Progenitor cell of endocrine pancreas (in vitro differentiated cells): ENCODE data around the gene TRABD2B. TPM values are rescaled to one million over a fixed set of nuclear protein-coding genes. Genes with fewer than 3 reads are reported as not detected.
A peak's percentile ranks its signal among the peaks of the same experiment; 100 is the strongest.

Experiments
- DNase-seq: peaks from one replicate; pipeline ENCODE4 v3.0.0; 2021; ENCODE audit warnings: low spot score; ENCODE audit not compliant: unreplicated experiment
- H3K27ac Mint-ChIP-seq: 2 replicates; pipeline ENCODE4 v1.8.0; 2021; ENCODE audit warnings: mild to moderate bottlenecking, moderate library complexity, mixed read lengths
- H3K27me3 Mint-ChIP-seq: 2 replicates; pipeline ENCODE4 v1.8.0; 2021; ENCODE audit warnings: mixed read lengths
- H3K36me3 Mint-ChIP-seq: 2 replicates; pipeline ENCODE4 v1.8.0; 2022; ENCODE audit warnings: mixed read lengths; ENCODE audit not compliant: insufficient read depth
- H3K4me1 Mint-ChIP-seq: 2 replicates; pipeline ENCODE4 v1.8.0; 2021; ENCODE audit warnings: low read depth, mixed read lengths
- H3K4me3 Mint-ChIP-seq: 2 replicates; pipeline ENCODE4 v1.8.0; 2021; ENCODE audit warnings: low read depth, mild to moderate bottlenecking, moderate library complexity, mixed read lengths
- H3K9me3 Mint-ChIP-seq: 2 replicates; pipeline ENCODE4 v1.8.0; 2021; ENCODE audit warnings: low read depth, mixed read lengths
- total RNA-seq: library from RNA; stranded (reverse); gene quantifications from 2 replicates; pipeline ENCODE4 v1.2.1, GENCODE V29; 2021
- TF ChIP-seq, protein P1 (sequence below): fragments of 200-600 bp; sonication (generic); IDR thresholded peaks from one replicate; pipeline ENCODE4 v1.5.0; 2021; ENCODE audit warnings: antibody characterized with exemption, mild to moderate bottlenecking; ENCODE audit not compliant: unreplicated experiment

Gene TRABD2B
- total RNA-seq, 1 donor from 2014 or later, result 14.5 TPM

DNA sequence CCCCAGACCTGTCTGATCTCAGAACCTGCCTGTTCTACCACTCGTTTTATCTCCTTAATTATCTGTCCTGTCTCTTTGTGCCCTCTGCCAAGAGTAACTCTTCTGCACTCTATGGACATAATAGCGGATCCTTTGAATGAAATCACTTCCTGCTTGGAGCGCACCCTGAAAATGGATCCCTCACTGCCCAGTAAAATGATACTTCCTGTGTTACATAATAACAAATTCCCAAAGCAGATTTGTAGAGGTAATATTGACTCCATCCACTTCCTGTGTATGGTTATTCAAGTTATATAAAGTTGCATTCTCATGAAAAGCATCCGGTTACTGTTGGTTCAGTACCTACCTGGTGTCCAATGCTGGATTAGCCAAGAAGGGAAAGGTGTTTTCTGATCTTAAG, 246.0 kb downstream of the TRABD2B start:
- Mint-ChIP-seq H3K27me3 (peaks cover 16% of the 10 kb centered on the region), H3K27ac (no peak overlapping the region), H3K4me1 (peaks cover 12% of the 10 kb centered on the region), H3K36me3 (no peaks in the 10 kb centered on the region), H3K9me3 (no peaks in the 10 kb centered on the region), H3K4me3 (no peak overlapping the region)
- TF ChIP-seq, protein P1, sequence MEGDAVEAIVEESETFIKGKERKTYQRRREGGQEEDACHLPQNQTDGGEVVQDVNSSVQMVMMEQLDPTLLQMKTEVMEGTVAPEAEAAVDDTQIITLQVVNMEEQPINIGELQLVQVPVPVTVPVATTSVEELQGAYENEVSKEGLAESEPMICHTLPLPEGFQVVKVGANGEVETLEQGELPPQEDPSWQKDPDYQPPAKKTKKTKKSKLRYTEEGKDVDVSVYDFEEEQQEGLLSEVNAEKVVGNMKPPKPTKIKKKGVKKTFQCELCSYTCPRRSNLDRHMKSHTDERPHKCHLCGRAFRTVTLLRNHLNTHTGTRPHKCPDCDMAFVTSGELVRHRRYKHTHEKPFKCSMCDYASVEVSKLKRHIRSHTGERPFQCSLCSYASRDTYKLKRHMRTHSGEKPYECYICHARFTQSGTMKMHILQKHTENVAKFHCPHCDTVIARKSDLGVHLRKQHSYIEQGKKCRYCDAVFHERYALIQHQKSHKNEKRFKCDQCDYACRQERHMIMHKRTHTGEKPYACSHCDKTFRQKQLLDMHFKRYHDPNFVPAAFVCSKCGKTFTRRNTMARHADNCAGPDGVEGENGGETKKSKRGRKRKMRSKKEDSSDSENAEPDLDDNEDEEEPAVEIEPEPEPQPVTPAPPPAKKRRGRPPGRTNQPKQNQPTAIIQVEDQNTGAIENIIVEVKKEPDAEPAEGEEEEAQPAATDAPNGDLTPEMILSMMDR, result no peak
- DNase-seq, result no peak

DNA sequence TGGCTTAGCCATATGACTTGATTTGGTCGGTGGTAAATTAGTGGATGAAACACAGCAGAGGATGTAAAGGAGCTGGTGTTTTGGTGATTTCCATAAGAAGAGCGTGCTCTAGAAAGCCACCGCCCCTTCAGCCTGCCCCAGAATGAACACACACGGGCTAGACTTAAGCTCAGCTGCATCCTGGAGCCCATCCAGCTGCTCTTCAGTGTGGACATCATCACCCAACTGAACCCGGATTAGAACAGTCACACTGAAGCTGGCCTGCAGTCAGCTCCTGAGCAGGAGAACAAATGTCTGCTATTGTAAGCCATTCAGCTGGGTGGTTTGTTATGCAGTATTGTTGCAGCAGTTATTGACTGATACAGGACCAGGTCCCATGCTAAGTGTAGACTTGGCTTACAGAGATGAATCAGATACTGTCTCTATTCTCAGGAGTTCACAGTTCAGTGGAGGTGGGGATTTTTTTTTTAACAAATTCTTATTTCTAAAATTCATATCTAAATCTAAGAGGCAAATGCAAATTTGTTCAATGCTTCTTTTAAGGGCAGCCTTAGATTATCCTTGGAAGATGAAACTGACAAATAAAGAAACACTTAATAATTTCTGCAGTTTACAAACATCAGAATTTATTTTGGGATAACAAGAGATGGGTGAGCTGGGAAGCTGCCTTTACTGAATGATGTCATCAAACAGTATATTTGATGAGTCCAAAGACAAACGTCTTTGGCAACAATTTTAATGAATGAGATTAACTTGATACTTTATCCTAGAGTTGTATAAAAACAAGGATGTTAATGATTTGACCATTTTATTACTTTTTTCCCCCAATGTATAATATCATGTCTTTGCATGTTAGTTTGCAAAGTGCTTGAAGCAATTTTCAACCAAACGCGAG, 251.2 kb downstream of the TRABD2B start:
- DNase-seq, result no peak
- Mint-ChIP-seq H3K27ac (no peak overlapping the region), H3K9me3 (peaks cover 8% of the 10 kb centered on the region), H3K27me3 (peaks cover 19% of the 10 kb centered on the region), H3K4me3 (no peak overlapping the region), H3K4me1 (peaks cover 1% of the 10 kb centered on the region), H3K36me3 (peaks cover 2% of the 10 kb centered on the region)
- TF ChIP-seq, protein P1, result no peak

DNA sequence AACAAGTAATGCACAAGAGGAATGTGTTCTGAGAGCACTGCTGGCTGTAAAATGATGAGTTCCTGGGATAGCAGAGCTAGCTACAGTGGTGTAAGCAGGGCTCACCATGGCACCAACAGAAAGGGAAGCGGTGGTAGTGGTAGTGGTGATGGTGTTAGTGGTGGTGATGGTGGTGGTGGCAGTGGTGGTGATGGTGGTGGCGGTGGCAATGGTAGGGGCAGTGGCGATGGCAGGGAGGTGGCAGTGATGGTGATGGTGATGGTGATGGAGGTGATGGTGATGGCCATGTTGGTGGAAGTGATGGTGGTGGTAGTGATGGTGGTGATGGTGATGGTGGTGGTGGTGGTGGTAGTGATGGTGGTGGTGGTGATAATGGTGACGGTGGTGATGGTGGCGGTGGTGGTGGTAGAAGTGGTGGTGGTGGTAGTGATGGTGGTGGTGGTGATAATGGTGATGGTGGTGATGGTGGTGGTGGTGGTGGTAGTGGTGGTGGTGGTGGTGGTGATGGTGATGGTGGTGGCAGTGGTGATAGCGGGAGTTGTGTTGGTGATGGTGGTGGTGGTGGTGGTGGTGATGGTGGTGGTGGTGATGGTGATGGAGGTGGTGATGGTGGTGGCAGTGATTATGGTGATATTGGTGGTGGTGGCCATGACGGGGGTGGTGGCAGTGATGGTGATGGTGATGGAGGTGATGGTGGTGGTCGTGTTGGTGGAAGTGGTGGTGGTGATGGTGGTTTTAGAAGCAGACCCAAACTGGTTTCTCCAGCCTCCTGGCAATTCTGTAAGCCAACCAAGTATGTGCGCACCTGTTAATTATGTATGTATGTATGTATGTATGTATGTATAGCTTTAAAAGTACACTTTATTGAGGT, 254.1 kb downstream of the TRABD2B start:
- no peak for DNase-seq
- TF ChIP-seq, protein P1, result no peak
- Mint-ChIP-seq H3K4me1 (peaks cover 1% of the 10 kb centered on the region), H3K4me3 (no peak overlapping the region), H3K27me3 (peaks cover 28% of the 10 kb centered on the region), H3K36me3 (peaks cover 2% of the 10 kb centered on the region), H3K27ac (no peak overlapping the region), H3K9me3 (peaks cover 11% of the 10 kb centered on the region)

DNA sequence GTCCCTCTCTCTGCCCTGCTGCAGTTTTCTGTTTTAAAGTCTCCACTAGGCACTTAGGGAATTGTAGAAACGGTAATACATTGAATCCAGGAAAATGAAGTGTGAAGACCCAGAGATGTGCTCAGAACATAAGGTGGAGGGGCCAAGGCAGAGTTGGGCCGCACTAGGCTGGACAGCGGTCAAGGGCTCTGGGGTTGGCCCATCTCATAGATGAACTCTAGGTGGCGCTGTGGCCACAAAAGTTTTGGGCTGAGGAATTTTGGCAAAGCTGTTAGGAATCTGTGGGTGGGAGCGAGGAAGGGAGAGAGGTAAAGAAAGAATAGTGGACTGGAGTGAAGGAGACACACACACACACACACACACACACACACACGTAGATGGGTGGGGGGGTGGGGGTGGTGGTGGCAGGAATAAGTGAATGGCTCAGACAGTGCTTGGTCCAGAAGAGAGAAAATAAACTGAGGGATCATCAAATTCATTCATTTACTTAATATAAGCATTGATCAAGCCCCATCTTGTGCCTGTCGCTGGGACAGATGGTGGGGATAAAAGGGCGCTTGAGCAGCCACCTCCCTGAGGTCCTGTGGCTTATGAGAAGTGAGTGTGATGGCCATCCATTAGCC, 258.5 kb downstream of the TRABD2B start:
- peaks cover 2% of the 10 kb centered on the region for H3K36me3 Mint-ChIP-seq
- TF ChIP-seq, protein P1, result peak; percentile 81
- H3K4me1 Mint-ChIP-seq, result no peaks in the 10 kb centered on the region
- peaks cover 29% of the 10 kb centered on the region for H3K27me3 Mint-ChIP-seq
- DNase-seq, result peak; percentile 59
- H3K27ac Mint-ChIP-seq, result no peak overlapping the region
- H3K4me3 Mint-ChIP-seq, result no peak overlapping the region
- peaks cover 11% of the 10 kb centered on the region for H3K9me3 Mint-ChIP-seq

DNA sequence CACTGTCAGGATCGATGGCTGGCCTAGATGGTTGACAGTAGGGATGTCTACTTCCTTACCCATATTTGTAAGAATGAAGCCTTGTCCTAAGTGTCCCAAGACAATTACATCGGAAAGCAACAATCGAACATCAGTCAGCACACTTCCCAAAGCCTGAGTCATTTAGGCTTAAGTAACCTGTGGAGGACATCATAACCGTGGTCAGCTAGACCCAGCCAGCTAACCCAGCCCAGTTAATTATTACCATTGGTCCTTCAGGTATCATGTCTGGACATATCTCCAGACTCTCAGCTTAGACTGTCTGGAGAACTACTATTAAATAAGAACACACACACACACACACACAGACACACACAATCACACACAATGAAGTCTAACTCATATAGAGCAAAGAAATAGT, 264.7 kb downstream of the TRABD2B start:
- H3K36me3 Mint-ChIP-seq, result no peaks in the 10 kb centered on the region
- peaks cover 28% of the 10 kb centered on the region for H3K27me3 Mint-ChIP-seq
- peaks cover 2% of the 10 kb centered on the region for H3K4me1 Mint-ChIP-seq
- H3K9me3 Mint-ChIP-seq, result no peaks in the 10 kb centered on the region
- no peak overlapping the region for H3K4me3 Mint-ChIP-seq
- TF ChIP-seq, protein P1, result no peak
- no peak for DNase-seq
- no peak overlapping the region for H3K27ac Mint-ChIP-seq
